WTC11 (cell line): ENCODE data around the gene LIMS1.
"Not testable (repeated sequence)": the region's sequence is repeated elsewhere in the genome, so short reads cannot be mapped to it uniquely, and the experiment has no call there.

Experiments
- IRF1 ChIP-seq: sonication (generic); formaldehyde crosslinking; IDR thresholded peaks from 2 replicates; pipeline ENCODE4 v1.8.0; 2023; ENCODE audit warnings: missing genetic modification reagents
- TCF7 ChIP-seq: sonication (generic); formaldehyde crosslinking; IDR thresholded peaks from 2 replicates; pipeline ENCODE4 v1.8.0; 2022; ENCODE audit warnings: mild to moderate bottlenecking, low read depth, missing genetic modification reagents, moderate library complexity
- TF ChIP-seq, protein P1 (sequence below): sonication (generic); formaldehyde crosslinking; IDR thresholded peaks from 2 replicates; pipeline ENCODE4 v1.8.0; 2022; ENCODE audit warnings: mild to moderate bottlenecking, missing genetic modification reagents

GRCh38 chr2:108678198-108678651 lies 144.0 kb downstream of the LIMS1 start:
- TF ChIP-seq, protein P1, sequence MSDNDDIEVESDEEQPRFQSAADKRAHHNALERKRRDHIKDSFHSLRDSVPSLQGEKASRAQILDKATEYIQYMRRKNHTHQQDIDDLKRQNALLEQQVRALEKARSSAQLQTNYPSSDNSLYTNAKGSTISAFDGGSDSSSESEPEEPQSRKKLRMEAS (CRISPR knock-in tag), result not testable (repeated sequence)
- TF ChIP-seq IRF1 (CRISPR knock-in tag); TCF7: not testable (repeated sequence)
